Measurements from ENCODE around the gene BPHL.

DNA sequence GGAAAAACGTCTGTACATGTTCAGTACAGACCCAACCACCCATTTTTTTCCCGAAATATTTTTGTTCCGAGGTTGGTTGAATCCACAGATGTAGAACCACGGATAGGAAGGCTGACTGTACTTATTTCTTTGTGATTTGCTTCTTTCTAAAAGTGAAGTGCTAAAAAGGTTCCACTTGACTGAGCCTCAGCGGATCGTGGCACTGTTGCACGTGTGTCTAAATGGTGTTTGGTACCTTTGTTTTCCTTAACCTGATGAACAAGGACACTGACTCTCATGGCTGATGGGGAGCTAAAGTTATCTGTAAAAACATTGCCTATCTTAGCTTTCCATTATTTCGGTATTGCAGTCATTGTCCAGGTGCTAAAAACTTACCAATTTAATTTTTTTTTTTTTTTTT lies 6.2 kb downstream of the BPHL start:
- TF ChIP-seq, protein P1, sequence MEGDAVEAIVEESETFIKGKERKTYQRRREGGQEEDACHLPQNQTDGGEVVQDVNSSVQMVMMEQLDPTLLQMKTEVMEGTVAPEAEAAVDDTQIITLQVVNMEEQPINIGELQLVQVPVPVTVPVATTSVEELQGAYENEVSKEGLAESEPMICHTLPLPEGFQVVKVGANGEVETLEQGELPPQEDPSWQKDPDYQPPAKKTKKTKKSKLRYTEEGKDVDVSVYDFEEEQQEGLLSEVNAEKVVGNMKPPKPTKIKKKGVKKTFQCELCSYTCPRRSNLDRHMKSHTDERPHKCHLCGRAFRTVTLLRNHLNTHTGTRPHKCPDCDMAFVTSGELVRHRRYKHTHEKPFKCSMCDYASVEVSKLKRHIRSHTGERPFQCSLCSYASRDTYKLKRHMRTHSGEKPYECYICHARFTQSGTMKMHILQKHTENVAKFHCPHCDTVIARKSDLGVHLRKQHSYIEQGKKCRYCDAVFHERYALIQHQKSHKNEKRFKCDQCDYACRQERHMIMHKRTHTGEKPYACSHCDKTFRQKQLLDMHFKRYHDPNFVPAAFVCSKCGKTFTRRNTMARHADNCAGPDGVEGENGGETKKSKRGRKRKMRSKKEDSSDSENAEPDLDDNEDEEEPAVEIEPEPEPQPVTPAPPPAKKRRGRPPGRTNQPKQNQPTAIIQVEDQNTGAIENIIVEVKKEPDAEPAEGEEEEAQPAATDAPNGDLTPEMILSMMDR (IDR thresholded peaks at IDR 0.05): no peak
- TF ChIP-seq POLR2AphosphoS5 (IDR thresholded peaks at IDR 0.05): no peak

Data from prostate gland (tissue), 2 donors.